HG03469 (cell line): Measurements from ENCODE around the gene GSE1.
"Not testable (repeated sequence)": the region's sequence is repeated elsewhere in the genome, so short reads cannot be mapped to it uniquely, and the experiment has no call there.

Experiments
- ATAC-seq: cut with Tn5 transposase; IDR thresholded peaks from one replicate; pipeline ENCODE4 v1.9.1; 2021; ENCODE audit warnings: mild to moderate bottlenecking, moderate library complexity, moderate number of reproducible peaks; ENCODE audit not compliant: unreplicated experiment

GSE1 gene

GRCh38 chr16:85589688-85590505 lies 23.2 kb upstream of the GSE1 start:
- ATAC-seq: no peak

DNA sequence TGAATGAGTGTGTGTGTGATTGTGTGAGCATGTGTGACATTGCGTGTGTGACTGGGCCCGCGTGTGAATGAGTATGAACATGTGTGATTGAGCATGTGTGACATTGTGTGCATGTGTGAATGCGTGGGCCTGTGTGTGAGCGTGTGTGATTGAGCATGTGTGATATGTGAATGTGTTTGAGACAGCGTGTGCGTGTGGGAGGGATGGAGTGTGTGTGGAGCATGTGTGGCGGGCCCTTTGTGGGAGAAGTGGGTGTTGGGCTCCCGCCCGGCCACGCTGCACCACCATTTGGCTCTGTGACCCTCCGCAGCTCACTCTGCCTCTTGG lies 22.7 kb upstream of the GSE1 start:
- ATAC-seq: no peak

GRCh38 chr16:85591381-85591780 lies 21.7 kb upstream of the GSE1 start:
- no peak for ATAC-seq

GRCh38 chr16:85592277-85592676 lies 20.8 kb upstream of the GSE1 start:
- not testable (repeated sequence) for ATAC-seq

DNA sequence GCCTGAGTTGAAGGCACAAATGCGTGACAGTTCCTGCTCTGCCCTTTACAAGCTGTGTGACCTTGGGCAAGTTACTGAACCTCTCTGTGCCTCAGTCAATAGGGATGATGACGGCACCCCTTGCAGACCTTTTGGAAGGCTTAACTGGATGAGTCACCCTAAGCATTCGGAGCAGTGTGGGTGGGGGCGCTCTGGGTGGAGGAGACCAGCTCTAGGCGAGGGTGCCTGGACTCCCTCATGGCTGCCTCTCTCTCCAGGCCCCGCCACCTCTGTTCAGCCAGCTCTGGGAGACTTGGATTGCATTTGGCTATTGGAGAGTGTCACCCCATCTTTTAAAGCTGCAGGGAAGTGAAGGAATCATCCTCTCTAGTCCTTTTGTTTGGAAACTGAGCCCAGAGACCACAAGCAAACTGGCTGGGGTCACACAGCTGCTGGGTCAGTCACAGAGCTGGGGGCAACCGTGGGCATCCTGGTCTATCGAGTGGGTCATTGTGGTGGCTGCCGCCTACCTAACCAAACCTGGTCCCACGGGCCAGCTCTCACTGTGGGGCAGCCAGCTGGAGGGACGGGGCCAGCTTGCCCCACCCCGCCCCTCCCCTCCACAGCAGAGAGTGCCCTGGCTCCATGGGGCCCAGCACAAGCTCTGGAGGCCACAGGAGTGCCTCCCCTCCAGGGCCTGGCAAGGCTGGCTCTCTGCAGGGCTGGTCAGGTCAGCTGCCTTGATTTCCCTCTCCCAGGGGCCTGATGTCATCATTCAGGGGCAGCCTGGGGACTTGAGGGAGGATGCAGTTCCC lies 20.2 kb upstream of the GSE1 start:
- no peak for ATAC-seq

- no peak for ATAC-seq
These were observed 19.5 kb upstream of the GSE1 start for GRCh38 chr16:85593494-85594221.

DNA sequence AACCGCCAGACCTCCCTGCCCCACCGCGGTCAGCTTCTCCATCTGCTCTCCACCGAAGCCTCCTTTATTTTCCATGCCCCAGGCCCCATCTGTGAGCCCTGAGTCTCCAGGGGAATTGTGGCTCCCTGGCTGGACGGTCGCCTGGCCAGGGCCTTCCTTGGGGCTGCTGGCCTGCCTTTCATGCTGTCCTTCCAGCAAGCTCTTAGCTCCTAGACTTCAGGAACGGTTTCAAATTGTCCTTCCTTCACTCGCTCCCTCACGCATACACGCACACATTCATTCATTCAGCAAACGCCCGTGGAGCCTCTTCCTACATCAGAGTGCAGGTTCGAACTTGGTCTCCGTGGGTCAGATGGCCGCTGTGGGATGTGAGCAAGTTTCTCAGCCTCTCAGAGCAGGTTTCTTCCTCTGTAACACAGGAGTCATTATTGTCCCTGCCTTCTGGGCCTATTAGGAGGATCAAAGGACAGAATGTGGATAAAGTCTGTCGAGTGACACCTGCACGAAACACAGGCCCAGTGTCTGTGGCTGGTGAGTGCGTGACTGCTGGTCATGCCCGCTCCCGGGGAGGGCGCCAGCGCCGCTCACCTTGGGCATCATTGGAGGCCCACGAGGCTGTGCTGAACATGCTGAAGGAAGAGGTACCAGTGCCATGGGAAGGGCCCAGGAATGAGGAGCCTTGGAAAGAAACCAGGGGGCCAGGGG lies 18.7 kb upstream of the GSE1 start:
- no peak for ATAC-seq

DNA sequence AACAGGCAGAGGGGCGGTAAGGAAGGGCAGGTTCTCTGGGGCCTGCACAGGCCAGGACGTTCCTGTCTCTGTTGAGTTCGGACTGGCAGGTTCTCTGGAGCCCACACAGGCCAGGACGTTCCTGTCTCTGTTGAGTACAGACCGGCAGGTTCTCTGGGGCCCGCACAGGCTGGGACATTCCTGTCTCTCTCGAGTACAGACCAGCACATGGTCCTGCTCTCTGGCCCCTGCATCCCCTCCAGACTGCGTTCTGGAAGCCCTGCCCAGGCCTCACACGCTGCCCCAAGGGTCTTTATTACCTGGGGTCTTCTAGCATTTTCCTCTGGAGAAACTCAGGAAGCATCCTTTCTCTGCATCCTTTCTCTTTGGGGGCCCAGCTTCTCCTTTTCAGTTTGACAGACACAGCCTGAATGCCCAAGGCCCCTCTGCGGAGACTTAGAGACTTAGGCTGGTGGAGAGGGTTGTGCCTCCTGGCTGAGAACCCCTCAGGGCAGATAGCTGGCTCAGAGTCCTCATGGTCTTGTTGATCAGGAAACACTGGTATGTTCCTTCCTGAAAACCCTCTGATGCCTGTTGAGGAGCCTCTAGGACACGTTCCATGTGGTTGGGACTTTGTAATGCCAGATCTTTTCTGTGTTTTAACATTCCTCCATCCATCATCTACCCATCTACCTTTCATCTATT lies 18.0 kb upstream of the GSE1 start:
- ATAC-seq: no peak

GRCh38 chr16:85595812-85596502 lies 17.2 kb upstream of the GSE1 start:
- ATAC-seq: no peak

DNA sequence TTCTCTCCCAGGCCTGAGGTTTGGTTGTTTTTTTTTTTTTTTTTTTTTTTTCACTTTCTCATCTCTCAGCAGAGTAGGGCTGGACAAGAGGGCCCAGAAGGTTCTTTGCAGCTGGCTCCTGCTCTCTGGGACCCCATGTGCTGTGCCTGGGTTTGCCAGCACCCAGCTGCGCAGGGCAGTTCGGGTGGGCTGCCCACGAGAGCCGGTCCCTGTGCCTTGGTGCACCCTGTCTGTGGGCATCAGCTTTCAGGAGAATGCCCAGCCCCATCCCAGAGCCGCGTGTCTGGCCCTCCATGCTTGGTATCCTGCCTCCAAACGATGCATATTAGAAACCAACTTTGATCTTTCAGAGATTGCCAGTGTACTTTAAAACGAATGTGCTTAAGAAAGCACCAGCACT lies 15.0 kb upstream of the GSE1 start:
- no peak for ATAC-seq

GRCh38 chr16:85600078-85600477 lies 13.0 kb upstream of the GSE1 start:
- no peak for ATAC-seq

GRCh38 chr16:85600530-85601271 lies 12.4 kb upstream of the GSE1 start:
- ATAC-seq: no peak

DNA sequence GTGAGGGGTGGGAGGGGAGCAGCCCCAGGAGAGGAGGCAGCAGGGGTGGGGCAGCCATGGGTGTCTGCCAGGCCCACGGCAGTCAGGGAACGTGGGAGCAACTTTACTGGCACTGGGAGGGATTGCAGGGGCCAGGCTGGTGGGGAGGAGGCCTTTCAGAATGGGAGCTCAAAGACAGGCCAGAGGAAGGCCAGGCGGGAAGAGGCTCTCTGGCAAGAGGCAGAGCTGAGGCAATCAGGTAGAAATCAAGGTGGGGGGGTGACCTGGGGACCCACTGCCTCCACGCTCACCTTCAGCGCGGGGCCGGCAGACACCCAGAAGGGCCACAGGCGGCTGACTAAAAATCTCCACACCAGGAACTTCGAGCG lies 11.9 kb upstream of the GSE1 start:
- no peak for ATAC-seq

GRCh38 chr16:85601730-85602401 lies 11.3 kb upstream of the GSE1 start:
- ATAC-seq: no peak

- no peak for ATAC-seq
These were observed 10.5 kb upstream of the GSE1 start for GRCh38 chr16:85602402-85603202.

DNA sequence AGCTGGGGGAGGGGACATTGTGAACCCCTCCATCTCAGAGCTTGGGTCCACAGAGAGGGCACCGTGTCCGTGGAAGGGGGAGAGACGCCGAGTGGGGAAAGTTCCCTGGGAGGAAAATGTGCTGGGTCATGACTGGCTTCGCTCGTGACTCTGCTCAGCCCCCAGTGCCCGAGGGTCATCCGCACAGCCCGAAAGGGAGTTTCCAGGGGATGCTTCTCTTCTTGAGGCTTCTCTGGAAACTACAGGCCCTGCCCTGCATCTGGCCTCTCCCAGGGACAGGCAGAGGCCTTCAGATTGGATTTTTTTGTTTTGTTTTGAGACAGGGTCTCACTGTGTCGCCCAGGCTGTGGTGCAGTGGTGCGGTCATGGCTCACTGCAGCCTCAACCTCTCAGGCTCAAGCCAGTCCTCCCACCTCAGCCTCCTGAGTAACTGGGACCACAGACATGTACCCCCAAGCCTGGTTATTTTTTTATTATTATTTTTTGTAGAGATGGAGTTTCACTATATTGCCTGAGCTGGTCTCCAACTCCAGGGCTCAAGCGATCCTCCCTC lies 9.8 kb upstream of the GSE1 start:
- ATAC-seq: no peak

- ATAC-seq: no peak
These were observed 8.9 kb upstream of the GSE1 start for GRCh38 chr16:85604145-85604705.
